Natural killer cell treated with Interleukin-12 subunit alpha and Interleukin-12 subunit beta and Interleukin-15 and Interleukin-18, amount 100 ng/mL, for 72 hours (primary cell): ENCODE data around the gene APOC1. TPM values are rescaled to one million over a fixed set of nuclear protein-coding genes. Genes with fewer than 3 reads are reported as not detected.

Source experiments
- ATAC-seq, 2 donors: fragments of 150-1000 bp; cut with Tn5 transposase in 1 of 2; sonication (Bioruptor Pico), chemical (Tn5 transposase) in 1 of 2; 2 replicates each; pipeline ENCODE4 v1.10.0; 2021
- DNase-seq: peaks from one replicate; pipeline ENCODE4 v3.0.0; 2022; ENCODE audit warnings: low spot score
- H3K27ac Mint-ChIP-seq, 2 donors: 1 replicate in 1 of 2; 2 replicates in 1 of 2; pipeline ENCODE4 v1.8.0; 2022; ENCODE audit warnings: mixed read lengths in 2 of 2, mild to moderate bottlenecking in 1 of 2, moderate library complexity in 1 of 2
- H3K27me3 Mint-ChIP-seq, 2 donors: 1 replicate in 1 of 2; 2 replicates in 1 of 2; pipeline ENCODE4 v1.8.0; 2022; ENCODE audit warnings: mixed read lengths in 2 of 2
- H3K36me3 Mint-ChIP-seq: one replicate; pipeline ENCODE4 v1.8.0; 2022; ENCODE audit warnings: mixed read lengths
- H3K4me1 Mint-ChIP-seq, 2 donors: 1 replicate in 1 of 2; 2 replicates in 1 of 2; pipeline ENCODE4 v1.8.0; 2022; ENCODE audit warnings: low read depth in 2 of 2, mixed read lengths in 2 of 2, mild to moderate bottlenecking in 1 of 2
- H3K4me3 Mint-ChIP-seq: one replicate; pipeline ENCODE4 v1.8.0; 2022; ENCODE audit warnings: mixed read lengths
- H3K9me3 Mint-ChIP-seq: 2 replicates; pipeline ENCODE4 v1.8.0; 2022; ENCODE audit warnings: mixed read lengths
- total RNA-seq, 2 donors: library from RNA; stranded (reverse); gene quantifications; one replicate each; pipeline ENCODE4 v1.2.3, GENCODE V29; 2022

The APOC1 gene
- total RNA-seq, 2 donors from 2014 or later: not detected

GRCh38 chr19:44968118-44968517, 53.7 kb downstream of the APOC1 start:
- no peaks in the 10 kb centered on the region for H3K27me3 Mint-ChIP-seq
- H3K4me3 Mint-ChIP-seq: no peak overlapping the region
- peak overlapping the region in 1 of 2 donors; percentile 21 for H3K27ac Mint-ChIP-seq
- H3K36me3 Mint-ChIP-seq: peaks cover 7% of the 10 kb centered on the region
- DNase-seq (no peak), ATAC-seq (no peak)
- no peaks in the 10 kb centered on the region for H3K9me3 Mint-ChIP-seq
- peaks cover 4 to 6% of the 10 kb centered on the region in 2 donors for H3K4me1 Mint-ChIP-seq

GRCh38 chr19:44968670-44969069, 54.3 kb downstream of the APOC1 start:
- H3K27me3 Mint-ChIP-seq: no peaks in the 10 kb centered on the region
- peaks cover 4 to 6% of the 10 kb centered on the region in 2 donors for H3K4me1 Mint-ChIP-seq
- peaks cover 7% of the 10 kb centered on the region for H3K36me3 Mint-ChIP-seq
- H3K4me3 Mint-ChIP-seq: no peak overlapping the region
- ATAC-seq (peak in 1 of 2 donors; percentile 20), DNase-seq (no peak)
- peak overlapping the region in 1 of 2 donors; percentile 21 for H3K27ac Mint-ChIP-seq
- H3K9me3 Mint-ChIP-seq: no peaks in the 10 kb centered on the region

Other genes starting within 250 kb of the APOC1 start
- gene CEACAM19, start 243.1 kb upstream of the APOC1 start, total RNA-seq: 1 to 10 TPM; 1.6 to 1.9 TPM
- gene CEACAM16, start 215.5 kb upstream of the APOC1 start, total RNA-seq: not detected
- gene BCL3, start 165.9 kb upstream of the APOC1 start, total RNA-seq: 100 to 1,000 TPM; 117 to 122 TPM
- gene CBLC, start 136.7 kb upstream of the APOC1 start, total RNA-seq: not detected
- gene BCAM, start 105.5 kb upstream of the APOC1 start, total RNA-seq: not detected
- gene NECTIN2, start 68.3 kb upstream of the APOC1 start, total RNA-seq: 1 to 10 TPM; 1.3 to 1.6 TPM
- 100 to 1,000 TPM; 119 to 240 TPM for gene TOMM40, start 23.4 kb upstream of the APOC1 start, total RNA-seq
- 1 to 10 TPM; 1.5 to 1.6 TPM for gene APOE, start 8.8 kb upstream of the APOC1 start, total RNA-seq
- gene APOC4, start 27.6 kb downstream of the APOC1 start, total RNA-seq: not detected
- 1 to 10 TPM in 1 of 2 donors, not detected in 1; 4.6 TPM for gene APOC2, start 31.4 kb downstream of the APOC1 start, total RNA-seq
- 100 to 1,000 TPM in 1 of 2 donors, 10 to 100 TPM in 1; 90.9 to 116 TPM for gene CLPTM1, start 40.8 kb downstream of the APOC1 start, total RNA-seq
- 10 to 100 TPM; 47.0 to 81.6 TPM for gene RELB, start 86.9 kb downstream of the APOC1 start, total RNA-seq
- gene CLASRP, start 124.4 kb downstream of the APOC1 start, total RNA-seq: 100 to 1,000 TPM in 1 of 2 donors, 10 to 100 TPM in 1; 84.1 to 147 TPM
- gene ZNF296, start 161.9 kb downstream of the APOC1 start, total RNA-seq: 1 to 10 TPM; 5.0 to 5.5 TPM
- 10 to 100 TPM; 59.0 TPM for gene GEMIN7, start 164.7 kb downstream of the APOC1 start, total RNA-seq
- 10 to 100 TPM; 18.1 to 36.3 TPM for gene PPP1R37, start 178.6 kb downstream of the APOC1 start, total RNA-seq
- gene NKPD1, start 246.4 kb downstream of the APOC1 start, total RNA-seq: under 1 TPM; 0.14 to 0.22 TPM